ENCODE data around the gene RERE.

GRCh38 chr1:8567146-8567545, 250.3 kb downstream of the RERE start:
- TF ChIP-seq POLR2A (IDR thresholded peaks at IDR 0.05; ENCODE audit: low read depth, low read length) (no peak), POLR2AphosphoS5 (IDR thresholded peaks at IDR 0.05; ENCODE audit: low read depth, low read length) (no peak), TAF1 (IDR thresholded peaks at IDR 0.05; ENCODE audit: borderline replicate concordance, low read depth, low read length) (no peak)
